Activated CD8-positive, alpha-beta memory T cell treated with anti-CD3 and anti-CD28 coated beads for 1 hour (primary cell): ENCODE data around the gene CPLANE1.

Experiments
- DNase-seq, 2 donors: peaks; one replicate each; pipeline ENCODE4 v3.0.0-alpha.2; 2020; ENCODE audit warnings: low read depth in 1 of 2; ENCODE audit errors: extremely low read depth in 1 of 2

The CPLANE1 gene

DNA sequence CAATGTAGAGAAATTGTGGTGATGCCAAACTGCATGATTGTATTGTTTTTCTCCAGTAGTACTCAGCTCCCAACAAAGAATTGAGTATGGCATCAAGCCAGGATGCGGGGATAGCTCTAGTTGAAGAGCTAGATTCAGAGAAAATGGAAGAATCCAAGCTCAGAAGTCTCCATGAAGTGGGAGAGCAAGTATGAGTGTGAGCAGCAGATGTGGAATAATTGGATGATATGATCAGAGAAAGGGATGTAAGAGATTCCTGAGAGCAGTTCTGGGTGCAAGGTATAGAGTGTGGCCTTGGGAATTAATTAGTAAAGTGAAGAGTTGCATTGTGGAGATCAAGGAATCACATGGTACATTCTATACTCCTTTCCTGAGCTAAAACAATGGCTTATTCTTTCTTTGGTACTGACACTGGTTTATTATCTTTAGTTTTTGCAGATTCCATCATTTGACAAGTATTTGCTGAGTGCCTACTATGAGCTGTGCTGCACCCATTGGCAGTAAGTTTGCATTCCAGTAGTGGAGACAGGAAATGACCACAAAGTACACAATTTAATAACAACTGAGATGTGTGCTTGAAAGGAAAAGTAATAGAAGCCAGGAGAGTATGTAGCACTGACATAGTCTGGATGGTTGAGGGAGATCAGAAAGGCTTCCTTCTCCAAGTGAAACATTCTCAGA lies 177.1 kb downstream of the CPLANE1 start:
- no peak for DNase-seq

DNA sequence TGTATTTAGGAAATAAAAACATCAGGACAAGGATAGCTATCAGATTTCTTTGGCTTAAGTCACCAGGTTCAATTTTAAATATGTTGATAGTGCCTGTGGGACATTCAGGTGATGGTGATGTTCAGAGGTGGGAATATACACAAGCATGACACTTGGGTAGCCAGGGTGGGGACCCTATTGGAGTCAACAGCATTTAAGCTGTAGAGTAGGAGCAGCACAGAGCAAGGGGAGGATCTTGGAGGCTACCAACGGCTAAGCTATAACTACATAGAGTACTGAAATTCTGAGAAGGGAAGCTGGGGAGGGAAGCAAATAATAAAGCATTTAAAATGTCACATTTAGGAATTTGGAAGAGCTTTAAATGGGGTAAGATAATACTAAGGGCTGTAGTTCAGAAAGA lies 177.7 kb downstream of the CPLANE1 start:
- no peak for DNase-seq

DNA sequence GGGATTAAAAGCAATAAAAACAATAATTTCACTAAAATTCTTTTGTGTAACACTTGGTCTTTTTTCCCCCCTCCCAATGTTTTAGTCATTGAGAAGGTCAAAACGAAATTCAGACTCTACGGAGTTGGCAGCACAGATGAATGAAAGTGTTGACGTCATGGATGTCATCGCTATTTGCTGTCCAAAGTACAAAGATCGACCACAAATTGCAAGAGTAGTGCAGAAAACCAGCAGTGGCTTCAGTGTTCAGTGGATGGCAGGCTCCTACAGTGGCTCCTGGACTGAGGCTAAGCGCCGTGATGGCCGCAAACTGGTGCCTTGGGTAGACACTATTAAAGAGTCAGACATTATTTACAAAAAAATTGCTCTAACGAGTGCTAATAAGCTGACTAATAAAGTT lies 184.7 kb downstream of the CPLANE1 start:
- DNase-seq: no peak

- no peak for DNase-seq
These were observed 185.4 kb downstream of the CPLANE1 start for GRCh38 chr5:37063739-37064138.

- no peak for DNase-seq
These were observed 189.1 kb downstream of the CPLANE1 start for GRCh38 chr5:37060030-37060429.

GRCh38 chr5:37056762-37057161 lies 192.4 kb downstream of the CPLANE1 start:
- no peak for DNase-seq
